GM20000 (cell line): ENCODE data around the gene UBA1.

Experiments used
- DNase-seq: peaks from one replicate; pipeline ENCODE4 v3.0.0; 2012; ENCODE audit warnings: low spot score
- TF ChIP-seq, protein P1 (sequence below): IDR thresholded peaks from 2 replicates; pipeline ENCODE4 v1.5.1; 2012; ENCODE audit warnings: mild to moderate bottlenecking, control low read depth; ENCODE audit errors: extremely low read depth, missing control alignments

The UBA1 gene

GRCh38 chrX:47240619-47241018, 47.0 kb downstream of the UBA1 start:
- DNase-seq: no peak
- TF ChIP-seq, protein P1, sequence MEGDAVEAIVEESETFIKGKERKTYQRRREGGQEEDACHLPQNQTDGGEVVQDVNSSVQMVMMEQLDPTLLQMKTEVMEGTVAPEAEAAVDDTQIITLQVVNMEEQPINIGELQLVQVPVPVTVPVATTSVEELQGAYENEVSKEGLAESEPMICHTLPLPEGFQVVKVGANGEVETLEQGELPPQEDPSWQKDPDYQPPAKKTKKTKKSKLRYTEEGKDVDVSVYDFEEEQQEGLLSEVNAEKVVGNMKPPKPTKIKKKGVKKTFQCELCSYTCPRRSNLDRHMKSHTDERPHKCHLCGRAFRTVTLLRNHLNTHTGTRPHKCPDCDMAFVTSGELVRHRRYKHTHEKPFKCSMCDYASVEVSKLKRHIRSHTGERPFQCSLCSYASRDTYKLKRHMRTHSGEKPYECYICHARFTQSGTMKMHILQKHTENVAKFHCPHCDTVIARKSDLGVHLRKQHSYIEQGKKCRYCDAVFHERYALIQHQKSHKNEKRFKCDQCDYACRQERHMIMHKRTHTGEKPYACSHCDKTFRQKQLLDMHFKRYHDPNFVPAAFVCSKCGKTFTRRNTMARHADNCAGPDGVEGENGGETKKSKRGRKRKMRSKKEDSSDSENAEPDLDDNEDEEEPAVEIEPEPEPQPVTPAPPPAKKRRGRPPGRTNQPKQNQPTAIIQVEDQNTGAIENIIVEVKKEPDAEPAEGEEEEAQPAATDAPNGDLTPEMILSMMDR: no peak

GRCh38 chrX:47241201-47242011, 47.8 kb downstream of the UBA1 start:
- no peak for DNase-seq
- TF ChIP-seq, protein P1: no peak

DNA sequence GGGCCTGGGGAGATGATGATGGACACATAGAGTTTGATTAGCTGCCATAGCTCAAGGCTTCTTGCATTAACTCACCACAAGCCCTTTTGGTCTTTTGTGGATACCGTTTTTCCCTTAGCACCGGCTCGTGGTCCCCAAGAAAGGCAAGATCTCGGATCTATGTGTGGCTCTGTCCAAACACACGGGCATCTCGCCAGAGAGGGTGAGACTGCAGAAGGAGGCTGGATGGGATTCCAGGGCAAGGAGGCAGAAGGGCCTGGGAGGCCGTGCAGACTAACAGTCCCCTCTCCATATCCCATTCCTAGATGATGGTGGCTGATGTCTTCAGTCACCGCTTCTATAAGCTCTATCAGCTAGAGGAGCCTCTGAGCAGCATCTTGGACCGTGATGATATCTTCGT, 48.7 kb downstream of the UBA1 start:
- TF ChIP-seq, protein P1: no peak
- DNase-seq: no peak

GRCh38 chrX:47243351-47243750, 49.7 kb downstream of the UBA1 start:
- TF ChIP-seq, protein P1: no peak

GRCh38 chrX:47244676-47245075, 51.0 kb downstream of the UBA1 start:
- no peak for DNase-seq
- TF ChIP-seq, protein P1: no peak

More at GRCh38 chrX:47243351-47243750, 49.7 kb downstream of the UBA1 start:
- no peak for DNase-seq

DNA sequence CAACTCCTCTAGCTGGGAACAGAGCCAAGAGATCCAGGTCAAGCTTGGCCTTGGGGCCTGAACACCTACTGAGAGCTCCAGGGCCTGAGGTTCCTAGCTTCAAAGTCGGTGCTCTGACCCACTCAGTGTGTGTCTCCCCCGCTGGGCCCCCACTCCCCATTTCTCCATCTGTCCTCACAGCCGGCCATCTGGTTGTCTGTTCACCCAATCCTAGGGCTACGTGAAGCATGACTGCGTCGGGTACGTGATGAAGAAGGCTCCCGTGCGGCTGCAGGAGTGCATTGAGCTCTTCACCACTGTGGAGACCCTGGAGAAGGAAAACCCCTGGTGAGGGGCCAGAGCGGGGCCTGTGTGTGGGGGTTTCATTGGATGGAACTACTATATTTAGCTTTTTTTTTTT, 51.5 kb downstream of the UBA1 start:
- DNase-seq: no peak
- TF ChIP-seq, protein P1: no peak

GRCh38 chrX:47247206-47247998, 53.8 kb downstream of the UBA1 start:
- TF ChIP-seq, protein P1: no peak

More at GRCh38 chrX:47247206-47247998, 53.8 kb downstream of the UBA1 start:
- DNase-seq: no peak
